PFSK-1 (cell line): ENCODE results near the gene EEF2.
A peak's percentile ranks its signal among the peaks of the same experiment; 100 is the strongest.

Experiments
- POLR2AphosphoS5 ChIP-seq: IDR thresholded peaks from 2 replicates; pipeline ENCODE4 v1.6.1; 2012; ENCODE audit warnings: low read depth, mild to moderate bottlenecking, control low read depth, low read length, moderate library complexity
- TAF1 ChIP-seq: IDR thresholded peaks from 2 replicates; pipeline ENCODE4 v1.6.1; 2012; ENCODE audit warnings: low read length, control low read depth, borderline replicate concordance; ENCODE audit not compliant: insufficient read depth
- TF ChIP-seq, protein P1 (sequence below), 2 experiments: IDR thresholded peaks; 2 replicates each; pipeline versions ENCODE4 v1.6.1 to v1.8.0; 2011 to 2012; ENCODE audit warnings: low read depth in 2 of 2, low read length in 2 of 2, control low read depth in 1 of 2, inconsistent platforms in 1 of 2, mild to moderate bottlenecking in 1 of 2, moderate library complexity in 1 of 2; ENCODE audit not compliant: insufficient read depth in 1 of 2

DNA sequence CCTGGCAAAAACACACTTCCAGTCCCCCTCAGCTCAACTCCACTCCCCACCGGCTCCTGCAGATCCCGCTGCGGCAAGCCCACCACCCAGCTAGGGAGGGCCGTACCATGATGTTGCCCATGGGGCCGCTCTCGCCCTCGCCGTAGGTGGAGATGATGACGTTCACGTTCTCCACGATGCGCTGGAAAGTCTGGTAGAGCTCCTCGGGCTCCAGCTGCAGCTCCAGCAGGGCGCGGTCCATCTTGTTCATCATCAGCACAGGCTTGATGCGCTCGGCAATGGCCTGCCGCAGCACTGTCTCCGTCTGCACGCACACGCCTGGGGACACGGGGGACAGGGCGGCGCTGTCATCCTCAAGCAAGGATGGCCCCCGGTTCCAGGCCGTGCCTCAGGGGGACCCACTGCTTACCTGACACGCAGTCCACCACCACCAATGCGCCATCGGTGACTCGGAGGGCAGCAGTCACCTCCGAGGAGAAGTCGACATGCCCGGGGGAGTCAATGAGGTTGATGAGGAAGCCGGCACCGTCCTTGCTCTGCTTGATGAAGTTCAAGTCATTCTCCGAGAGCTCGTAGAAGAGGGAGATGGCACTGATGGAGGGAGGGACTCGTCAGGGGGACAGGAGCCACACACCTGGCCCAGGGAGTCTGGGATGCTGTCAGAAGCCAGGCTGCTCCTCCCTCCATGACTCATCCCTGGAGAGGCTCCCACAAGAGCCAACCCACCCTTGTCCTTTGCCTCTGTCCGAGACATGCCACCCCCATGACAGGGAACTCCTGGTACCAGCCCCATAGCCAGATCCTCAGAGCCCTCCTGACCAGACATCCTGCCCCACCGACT is 2.3 kb downstream of the EEF2 start:
- TF ChIP-seq TAF1 (no peak), POLR2AphosphoS5 (peak; percentile 27; the same call in 1 of the 2 replicates)
- TF ChIP-seq, protein P1, sequence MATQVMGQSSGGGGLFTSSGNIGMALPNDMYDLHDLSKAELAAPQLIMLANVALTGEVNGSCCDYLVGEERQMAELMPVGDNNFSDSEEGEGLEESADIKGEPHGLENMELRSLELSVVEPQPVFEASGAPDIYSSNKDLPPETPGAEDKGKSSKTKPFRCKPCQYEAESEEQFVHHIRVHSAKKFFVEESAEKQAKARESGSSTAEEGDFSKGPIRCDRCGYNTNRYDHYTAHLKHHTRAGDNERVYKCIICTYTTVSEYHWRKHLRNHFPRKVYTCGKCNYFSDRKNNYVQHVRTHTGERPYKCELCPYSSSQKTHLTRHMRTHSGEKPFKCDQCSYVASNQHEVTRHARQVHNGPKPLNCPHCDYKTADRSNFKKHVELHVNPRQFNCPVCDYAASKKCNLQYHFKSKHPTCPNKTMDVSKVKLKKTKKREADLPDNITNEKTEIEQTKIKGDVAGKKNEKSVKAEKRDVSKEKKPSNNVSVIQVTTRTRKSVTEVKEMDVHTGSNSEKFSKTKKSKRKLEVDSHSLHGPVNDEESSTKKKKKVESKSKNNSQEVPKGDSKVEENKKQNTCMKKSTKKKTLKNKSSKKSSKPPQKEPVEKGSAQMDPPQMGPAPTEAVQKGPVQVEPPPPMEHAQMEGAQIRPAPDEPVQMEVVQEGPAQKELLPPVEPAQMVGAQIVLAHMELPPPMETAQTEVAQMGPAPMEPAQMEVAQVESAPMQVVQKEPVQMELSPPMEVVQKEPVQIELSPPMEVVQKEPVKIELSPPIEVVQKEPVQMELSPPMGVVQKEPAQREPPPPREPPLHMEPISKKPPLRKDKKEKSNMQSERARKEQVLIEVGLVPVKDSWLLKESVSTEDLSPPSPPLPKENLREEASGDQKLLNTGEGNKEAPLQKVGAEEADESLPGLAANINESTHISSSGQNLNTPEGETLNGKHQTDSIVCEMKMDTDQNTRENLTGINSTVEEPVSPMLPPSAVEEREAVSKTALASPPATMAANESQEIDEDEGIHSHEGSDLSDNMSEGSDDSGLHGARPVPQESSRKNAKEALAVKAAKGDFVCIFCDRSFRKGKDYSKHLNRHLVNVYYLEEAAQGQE (IDR thresholded peaks at IDR 0.05; ENCODE audit: insufficient read depth in 1 of 2, low read depth in 2 of 2, low read length in 2 of 2) = no peak
